Right forelimb (tissue), 1 donor: ENCODE results near the gene GAN.
A peak's percentile ranks its signal among the peaks of the same experiment; 100 is the strongest.
"Not testable (repeated sequence)": the region's sequence is repeated elsewhere in the genome, so short reads cannot be mapped to it uniquely, and the experiment has no call there.

Experiments
- DNase-seq: peaks from one replicate; pipeline ENCODE4 v3.0.0-alpha.2; 2018

GAN gene

GRCh38 chr16:81403601-81404391 is 89.0 kb downstream of the GAN start:
- DNase-seq = peak; percentile 89

GRCh38 chr16:81405002-81405401 is 90.2 kb downstream of the GAN start:
- not testable (repeated sequence) for DNase-seq

DNA sequence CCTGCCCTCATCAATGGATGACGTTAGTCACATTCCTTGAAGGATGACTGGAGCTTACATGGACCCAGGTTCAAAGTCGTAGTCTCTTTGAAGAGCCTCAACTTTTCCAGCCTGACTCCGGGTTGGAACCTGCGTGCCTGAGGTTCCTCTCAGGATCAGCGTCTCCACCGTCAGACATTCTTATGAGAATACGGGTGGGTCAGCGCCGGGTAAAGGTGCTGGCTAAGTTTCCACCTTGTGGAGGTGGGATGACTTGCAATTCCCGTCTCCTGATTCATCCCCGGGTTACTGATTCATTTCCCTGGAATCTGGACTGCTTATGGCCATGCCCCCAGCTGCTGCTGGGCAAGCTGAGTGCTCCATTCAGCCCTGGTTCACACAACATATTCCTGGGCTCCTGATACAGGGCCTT is 90.9 kb downstream of the GAN start:
- DNase-seq = no peak

DNA sequence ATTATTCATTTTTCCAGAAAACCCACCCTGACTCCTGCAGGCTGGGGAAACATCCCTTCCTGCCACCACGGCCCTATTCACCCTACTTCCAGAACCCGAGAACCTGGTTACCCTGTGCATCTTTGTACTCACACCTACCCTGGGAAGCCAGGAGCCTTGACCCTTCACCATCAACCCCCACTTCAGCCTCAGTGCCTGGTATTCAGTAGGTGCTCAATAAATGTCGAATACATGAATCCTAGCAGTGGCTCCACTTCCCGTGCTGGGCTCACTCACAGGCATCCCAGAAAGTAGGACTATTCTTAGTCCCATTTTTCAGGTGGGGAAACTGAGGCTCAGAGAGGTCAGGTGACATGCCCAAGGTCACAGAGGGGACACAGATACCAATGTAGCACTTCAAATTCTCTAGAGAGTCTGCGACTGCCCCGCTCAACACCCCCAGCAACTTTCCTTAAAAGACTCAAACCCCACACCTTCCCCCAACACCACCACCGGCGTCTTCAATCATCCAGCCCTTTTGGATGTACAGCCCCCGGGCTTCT is 93.7 kb downstream of the GAN start:
- no peak for DNase-seq

DNA sequence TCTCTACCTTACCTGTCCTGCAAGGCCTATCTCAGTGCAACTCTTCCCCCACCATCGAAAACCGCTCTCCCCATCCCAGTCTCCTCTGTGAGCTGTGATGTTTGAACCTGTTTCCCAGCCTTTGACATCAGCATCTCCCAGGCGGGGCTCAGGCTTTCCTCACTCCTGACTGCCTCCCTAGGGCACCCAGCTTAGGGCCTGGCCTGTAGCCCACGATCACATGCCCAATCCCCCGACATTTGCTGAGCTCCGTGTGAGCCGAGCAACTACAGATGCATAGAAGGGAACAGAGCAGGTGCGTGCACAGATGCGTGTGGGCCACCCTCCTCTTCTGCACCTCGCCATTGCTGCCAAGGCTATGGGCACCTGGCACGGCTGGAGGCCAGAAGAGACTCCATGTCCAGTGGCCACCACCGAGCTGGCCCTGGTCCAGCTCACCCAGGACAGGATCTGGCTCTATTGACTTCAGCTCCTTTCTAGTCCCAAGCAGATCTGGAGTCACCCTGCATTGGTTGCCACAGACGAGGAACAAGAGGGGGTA is 94.3 kb downstream of the GAN start:
- no peak for DNase-seq

DNA sequence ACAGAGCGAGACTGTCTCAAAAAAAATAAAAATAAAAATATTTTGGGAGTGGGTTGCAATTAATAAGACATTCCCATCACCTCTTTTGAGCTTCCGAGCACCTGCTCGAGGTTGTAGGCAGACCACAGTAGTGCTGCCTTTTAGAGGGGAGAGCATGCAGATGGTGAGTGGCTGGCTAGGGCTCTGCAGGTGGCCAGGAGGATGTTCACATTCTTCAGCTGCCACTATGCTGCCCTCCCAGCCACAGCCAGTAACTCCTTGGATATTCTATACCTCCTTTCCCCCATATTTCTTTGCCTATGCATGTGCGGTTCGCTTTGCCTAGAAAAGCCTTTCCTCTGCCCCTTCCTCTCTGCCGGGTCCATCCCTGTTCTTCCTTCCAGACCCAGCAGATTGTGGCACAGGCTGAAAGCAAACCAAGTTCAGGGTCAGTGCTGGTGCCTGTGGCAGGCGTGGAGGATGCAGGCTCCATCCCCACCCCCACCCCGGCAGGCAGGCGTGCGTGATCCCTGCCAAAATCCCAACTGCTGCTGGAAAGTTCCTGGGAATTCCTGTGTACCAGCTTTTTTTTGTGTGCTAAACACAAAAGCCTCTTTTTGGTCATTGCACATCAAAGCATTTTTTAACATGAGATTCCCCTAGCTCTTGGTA is 96.0 kb downstream of the GAN start:
- no peak for DNase-seq

GRCh38 chr16:81413245-81413990 is 98.7 kb downstream of the GAN start:
- no peak for DNase-seq

GRCh38 chr16:81415751-81416150 is 101.0 kb downstream of the GAN start:
- no peak for DNase-seq

DNA sequence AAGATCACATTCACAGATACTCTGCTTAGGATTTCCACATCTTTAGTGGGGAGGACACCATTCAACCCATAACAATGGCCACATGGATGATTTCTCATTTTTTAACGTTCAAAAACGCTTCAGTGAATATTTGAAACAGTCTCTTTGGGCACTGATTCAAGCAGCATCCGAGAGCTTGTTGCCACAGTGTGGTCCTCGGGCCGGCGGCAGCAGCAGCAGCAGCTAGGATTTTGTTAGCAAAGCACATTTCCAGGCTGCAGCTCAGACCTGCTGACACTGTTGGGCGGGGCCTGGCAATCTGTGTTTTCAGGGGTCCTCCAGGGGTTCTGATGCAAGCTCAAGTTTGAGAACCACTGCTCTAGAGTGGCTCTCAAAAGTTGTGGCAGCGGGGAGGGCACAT is 102.0 kb downstream of the GAN start:
- no peak for DNase-seq

- DNase-seq = no peak
These were observed 102.4 kb downstream of the GAN start for GRCh38 chr16:81417210-81417609.

DNA sequence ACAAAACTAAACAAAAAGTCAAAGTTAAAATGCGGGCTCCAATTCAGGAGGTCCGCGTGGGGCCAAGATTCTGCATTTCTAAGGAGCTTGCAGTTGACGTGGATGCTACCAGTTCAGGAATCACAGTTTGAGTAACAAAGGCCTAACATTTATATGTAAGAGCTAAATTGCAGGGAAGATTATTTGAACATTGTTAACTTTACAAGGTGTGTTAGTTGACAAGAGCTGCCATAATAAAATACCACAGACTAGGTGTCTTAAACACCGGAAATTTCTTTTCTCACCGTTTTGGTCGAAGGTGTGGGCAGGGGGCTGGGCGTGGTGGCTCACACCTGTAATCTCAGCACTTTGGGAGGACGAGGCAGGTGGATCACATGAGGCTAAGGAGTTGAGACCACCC is 105.0 kb downstream of the GAN start:
- DNase-seq = no peak

DNA sequence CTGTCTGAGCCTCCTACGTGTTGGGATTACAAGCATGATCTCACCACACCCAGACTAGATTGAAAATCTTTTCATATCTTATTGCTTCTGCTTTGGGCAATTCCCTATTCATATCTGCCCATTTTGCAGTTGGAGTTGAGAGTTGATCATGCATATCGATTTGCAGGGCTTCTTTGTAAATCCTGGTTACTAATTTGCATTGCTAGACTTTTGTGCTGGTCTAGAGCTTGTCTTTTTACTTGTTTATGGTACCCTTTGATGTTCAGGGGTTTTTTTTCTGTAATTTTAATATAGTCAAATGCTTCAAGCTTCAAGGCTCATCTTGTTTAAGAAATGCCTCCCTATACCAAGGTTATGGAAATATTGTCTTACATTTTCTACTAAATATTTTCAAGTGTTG is 106.4 kb downstream of the GAN start:
- DNase-seq = no peak

DNA sequence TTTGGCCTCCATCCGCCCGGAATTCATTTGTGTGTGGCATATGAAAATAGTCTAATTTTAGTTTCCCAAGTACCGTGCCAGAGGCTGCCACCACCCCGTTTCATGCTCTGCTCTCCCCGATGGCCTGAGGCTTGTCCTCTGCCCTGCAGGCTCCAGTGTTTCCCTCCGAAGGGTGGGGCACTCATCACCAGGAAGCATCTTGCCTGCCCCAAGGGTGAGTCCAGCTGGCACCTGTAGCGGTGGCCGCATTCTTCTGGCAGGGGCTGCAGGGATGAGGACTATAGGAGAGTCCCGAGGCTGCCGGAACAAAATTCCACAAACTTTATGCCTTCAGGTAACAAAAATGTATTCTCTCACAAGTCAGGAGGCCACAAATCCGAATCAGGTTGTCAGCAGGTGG is 106.8 kb downstream of the GAN start:
- DNase-seq = no peak

DNA sequence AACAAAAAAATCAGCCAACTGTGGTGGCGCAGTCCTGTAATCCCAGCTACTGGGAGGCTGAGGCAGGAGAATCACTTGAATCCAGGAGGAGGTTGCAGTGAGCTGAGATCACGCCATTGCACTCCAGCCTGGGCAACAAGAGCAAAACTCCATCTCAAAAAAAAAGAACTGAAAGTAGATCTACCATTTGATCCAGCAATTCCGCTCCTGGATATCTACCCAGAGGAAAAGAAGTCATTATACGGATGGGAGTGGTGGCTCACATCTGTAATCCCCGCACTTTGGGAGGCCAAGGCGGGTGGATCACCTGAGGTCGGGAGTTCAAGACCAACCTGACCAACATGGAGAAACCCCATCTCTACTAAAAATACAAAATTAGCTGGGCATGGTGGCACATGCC is 107.4 kb downstream of the GAN start:
- DNase-seq = not testable (repeated sequence)

- no peak for DNase-seq
These were observed 110.0 kb downstream of the GAN start for GRCh38 chr16:81424771-81425170.

DNA sequence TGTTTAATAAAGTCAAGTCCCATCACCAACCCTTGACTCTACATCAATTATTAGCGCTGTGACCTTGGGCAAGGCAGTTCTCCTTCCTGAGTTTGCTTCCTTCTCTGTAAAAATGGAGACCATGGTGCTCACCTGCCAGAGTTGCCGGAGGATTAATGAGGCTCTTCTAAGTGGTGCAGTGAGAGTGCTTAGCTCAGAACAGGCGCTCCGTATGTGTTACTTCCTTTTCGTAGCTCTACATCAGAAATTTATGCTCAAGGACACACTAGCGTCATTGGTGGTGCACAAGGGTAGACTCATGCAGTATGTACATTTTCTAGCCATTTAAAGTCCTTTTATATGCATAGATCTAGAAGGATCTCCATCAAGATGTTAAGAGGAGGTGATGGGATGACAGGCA is 112.5 kb downstream of the GAN start:
- DNase-seq = no peak

- DNase-seq = no peak
These were observed 114.3 kb downstream of the GAN start for GRCh38 chr16:81429045-81429521.

GRCh38 chr16:81431554-81432353 is 117.0 kb downstream of the GAN start:
- no peak for DNase-seq

DNA sequence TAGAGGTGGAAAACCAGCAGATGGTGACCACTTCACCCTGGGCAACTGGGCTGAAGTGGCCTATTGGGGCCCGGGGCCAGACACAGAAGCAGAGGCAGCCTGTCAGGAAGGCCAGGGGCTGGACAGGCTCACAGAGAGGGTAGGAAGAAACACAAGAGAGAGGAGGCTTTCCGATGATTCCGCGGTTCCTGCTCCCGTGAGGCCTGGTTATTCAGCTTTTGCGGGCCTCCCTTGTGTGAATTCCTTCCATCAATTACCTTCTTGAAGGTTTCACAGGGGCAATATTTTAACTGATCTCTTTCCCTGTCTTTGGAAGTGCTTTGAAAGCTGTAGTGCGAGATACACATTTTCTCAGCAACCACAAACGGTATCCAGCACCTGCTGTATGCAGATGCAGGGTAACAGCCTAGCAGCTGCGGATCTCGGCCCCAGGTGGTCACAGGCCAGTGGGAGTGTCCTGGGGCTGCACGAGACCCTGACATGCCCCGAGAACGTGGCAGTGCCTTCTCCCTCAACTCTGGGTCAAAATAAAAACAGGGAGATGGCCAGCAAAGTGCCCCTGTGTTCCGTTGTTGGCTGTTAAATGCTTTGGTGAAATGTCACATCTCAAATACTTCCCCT is 118.3 kb downstream of the GAN start:
- DNase-seq = no peak

DNA sequence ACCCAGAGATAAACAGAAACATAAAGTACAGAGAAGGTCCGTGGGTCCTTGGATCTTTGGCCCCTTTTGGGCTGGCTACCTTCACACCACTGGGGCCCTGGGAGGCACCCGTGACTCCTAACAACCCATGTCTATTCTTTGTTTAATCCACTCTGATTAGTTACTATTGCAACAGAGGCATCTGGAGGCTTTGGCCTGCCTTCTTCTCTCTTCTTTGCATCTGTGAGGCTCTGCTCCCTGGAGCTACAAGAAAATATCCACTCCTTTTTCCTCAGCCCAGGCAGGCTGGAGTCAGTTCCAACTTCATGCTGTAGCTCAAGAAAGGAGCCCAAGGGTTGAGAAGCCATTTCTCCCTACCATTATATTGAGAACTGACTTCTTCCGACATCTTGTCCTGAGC is 120.3 kb downstream of the GAN start:
- DNase-seq = no peak

- no peak for DNase-seq
These were observed 120.8 kb downstream of the GAN start for GRCh38 chr16:81435567-81435966.

- no peak for DNase-seq
These were observed 121.6 kb downstream of the GAN start for GRCh38 chr16:81436386-81436785.
